ENCODE results near the gene KRT78.

The KRT78 gene

DNA sequence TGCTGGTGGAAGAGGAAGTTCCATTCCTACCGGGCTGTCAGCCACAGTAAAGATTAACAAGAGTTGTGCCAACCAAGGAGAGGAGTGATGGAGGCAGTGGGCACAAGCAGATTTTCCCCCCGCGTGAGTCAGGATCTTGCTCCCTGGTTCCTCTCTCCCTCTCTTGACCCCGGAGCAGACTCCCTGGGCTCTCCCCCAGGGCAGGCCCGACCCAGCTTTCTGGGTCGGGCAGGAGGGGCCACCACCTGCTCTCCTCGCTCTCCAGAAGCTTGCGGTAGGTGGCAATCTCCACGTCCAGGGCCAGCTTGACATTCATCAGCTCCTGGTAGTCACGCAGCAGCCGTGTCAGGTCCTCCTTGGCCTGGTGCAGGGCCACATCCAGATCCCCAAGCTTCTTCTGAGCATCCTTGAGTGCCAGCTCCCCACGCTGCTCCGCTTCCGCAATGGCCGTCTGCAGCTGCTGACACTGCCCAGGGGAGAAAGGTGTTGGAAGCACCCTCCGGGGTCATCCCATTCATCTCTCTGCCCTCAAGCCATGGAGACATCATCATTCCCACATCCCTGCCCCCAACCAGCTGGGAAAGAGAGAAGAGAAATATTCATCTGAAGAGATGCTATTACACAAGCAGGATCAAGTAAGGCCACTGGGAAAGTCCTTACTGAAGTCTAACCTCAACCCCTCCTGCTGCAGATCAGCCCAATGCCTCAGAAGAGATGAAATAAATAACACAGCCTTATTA, 25.9 kb downstream of the KRT78 start:
- DNase-seq (ENCODE audit: low read depth): no peak
- TF ChIP-seq, protein P1, sequence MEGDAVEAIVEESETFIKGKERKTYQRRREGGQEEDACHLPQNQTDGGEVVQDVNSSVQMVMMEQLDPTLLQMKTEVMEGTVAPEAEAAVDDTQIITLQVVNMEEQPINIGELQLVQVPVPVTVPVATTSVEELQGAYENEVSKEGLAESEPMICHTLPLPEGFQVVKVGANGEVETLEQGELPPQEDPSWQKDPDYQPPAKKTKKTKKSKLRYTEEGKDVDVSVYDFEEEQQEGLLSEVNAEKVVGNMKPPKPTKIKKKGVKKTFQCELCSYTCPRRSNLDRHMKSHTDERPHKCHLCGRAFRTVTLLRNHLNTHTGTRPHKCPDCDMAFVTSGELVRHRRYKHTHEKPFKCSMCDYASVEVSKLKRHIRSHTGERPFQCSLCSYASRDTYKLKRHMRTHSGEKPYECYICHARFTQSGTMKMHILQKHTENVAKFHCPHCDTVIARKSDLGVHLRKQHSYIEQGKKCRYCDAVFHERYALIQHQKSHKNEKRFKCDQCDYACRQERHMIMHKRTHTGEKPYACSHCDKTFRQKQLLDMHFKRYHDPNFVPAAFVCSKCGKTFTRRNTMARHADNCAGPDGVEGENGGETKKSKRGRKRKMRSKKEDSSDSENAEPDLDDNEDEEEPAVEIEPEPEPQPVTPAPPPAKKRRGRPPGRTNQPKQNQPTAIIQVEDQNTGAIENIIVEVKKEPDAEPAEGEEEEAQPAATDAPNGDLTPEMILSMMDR (IDR thresholded peaks at IDR 0.05; ENCODE audit: insufficient read depth, low read depth, low read length, missing control alignments): no peak
- H3K4me3 ChIP-seq (ENCODE audit: low read length): no peak overlapping the region

GRCh38 chr12:52821826-52822660, 26.8 kb downstream of the KRT78 start:
- TF ChIP-seq, protein P1 (IDR thresholded peaks at IDR 0.05; ENCODE audit: insufficient read depth, low read depth, low read length, missing control alignments): no peak
- peak; percentile 22 for DNase-seq (ENCODE audit: low read depth)
- H3K4me3 ChIP-seq (ENCODE audit: low read length): no peak overlapping the region

GRCh38 chr12:52821071-52821730, 27.6 kb downstream of the KRT78 start:
- no peak overlapping the region for H3K4me3 ChIP-seq (ENCODE audit: low read length)
- DNase-seq (ENCODE audit: low read depth): no peak
- TF ChIP-seq, protein P1 (IDR thresholded peaks at IDR 0.05; ENCODE audit: insufficient read depth, low read depth, low read length, missing control alignments): no peak

- H3K4me3 ChIP-seq (ENCODE audit: low read length): no peak overlapping the region
- no peak for DNase-seq (ENCODE audit: low read depth)
- TF ChIP-seq, protein P1 (IDR thresholded peaks at IDR 0.05; ENCODE audit: insufficient read depth, low read depth, low read length, missing control alignments): no peak
Measured at GRCh38 chr12:52820521-52820920, 28.3 kb downstream of the KRT78 start.

DNA sequence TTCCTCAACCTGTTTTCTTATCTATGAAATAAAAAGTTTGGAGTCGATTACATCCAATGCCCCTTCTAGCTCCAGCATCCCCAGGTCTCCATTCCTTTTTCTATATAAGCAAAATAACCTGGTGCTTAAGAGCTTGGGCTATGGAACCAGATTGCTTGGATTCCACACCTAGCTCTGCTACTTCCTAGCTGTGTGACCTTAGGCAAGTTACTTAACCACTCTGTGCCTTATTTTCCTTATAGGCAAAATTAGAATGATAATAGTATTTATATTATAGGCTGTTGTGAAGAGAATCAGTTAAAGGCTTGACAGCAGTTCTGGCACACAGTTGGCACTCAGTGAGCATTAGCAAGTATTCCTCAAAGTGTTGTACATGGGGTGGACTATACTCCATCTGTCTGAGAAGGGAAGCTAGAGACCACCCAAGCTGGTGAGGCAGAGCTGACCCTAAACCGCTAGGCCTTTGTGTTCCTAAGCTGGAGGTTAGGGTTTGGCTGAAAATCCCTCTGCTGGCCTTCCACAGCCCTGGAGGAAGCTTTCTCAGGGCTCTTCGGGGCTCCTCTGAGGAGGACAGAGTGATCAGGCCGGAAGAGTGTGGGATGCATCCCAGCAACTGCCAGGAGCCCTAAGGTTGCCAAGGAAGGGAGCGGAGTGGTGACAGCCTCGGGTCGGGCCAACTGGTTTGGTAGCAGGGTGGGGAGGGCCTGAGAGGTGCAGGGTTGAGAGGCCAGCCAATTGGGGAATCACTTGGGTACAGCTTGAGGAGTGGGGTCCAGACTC, 28.9 kb downstream of the KRT78 start:
- no peak overlapping the region for H3K4me3 ChIP-seq (ENCODE audit: low read length)
- TF ChIP-seq, protein P1 (IDR thresholded peaks at IDR 0.05; ENCODE audit: insufficient read depth, low read depth, low read length, missing control alignments): no peak
- no peak for DNase-seq (ENCODE audit: low read depth)

DNA sequence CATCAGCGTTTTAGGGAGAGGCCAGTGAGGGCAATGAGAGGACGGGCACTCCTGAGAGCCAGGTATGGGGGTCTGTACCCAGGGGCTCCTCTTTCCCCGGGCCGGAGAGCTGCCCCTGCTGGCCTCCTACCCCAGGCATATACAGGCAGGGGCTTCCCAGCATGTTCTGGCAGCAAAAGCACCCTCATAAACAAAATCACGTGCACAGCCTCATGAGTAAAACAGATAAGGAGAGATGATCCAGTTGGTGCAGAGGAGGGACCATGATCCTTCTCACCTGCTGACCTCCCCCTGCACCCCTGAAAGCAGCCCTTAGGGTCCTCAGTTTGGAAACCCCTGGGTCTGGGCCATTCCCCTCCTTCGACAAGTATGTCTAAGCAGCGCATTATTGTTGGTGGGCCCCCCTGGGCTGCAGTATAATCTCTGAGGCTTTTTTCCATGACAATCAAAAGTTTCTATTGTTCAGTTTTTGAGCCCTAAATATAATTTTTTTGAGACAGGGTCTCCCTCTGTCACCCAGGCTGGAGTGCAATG, 29.8 kb downstream of the KRT78 start:
- DNase-seq (ENCODE audit: low read depth): no peak
- no peak overlapping the region for H3K4me3 ChIP-seq (ENCODE audit: low read length)
- TF ChIP-seq, protein P1 (IDR thresholded peaks at IDR 0.05; ENCODE audit: insufficient read depth, low read depth, low read length, missing control alignments): no peak

Data from epithelial cell of esophagus (primary cell).